PC-3 (cell line): ENCODE data around the gene TMPRSS2. TPM values are rescaled to one million over a fixed set of nuclear protein-coding genes. Genes with fewer than 3 reads are reported as not detected.

Source experiments
- ATAC-seq: fragments of 200-7000 bp; cut with Tn5 transposase; 2 replicates; pipeline ENCODE4 v1.9.1; 2020; ENCODE audit warnings: mild to moderate bottlenecking, moderate library complexity
- BruUV-seq: library from RNA; stranded (reverse); fragments of 400-500 nt; replicated peaks from 2 replicates; lab custom pipeline; 2021; lab: Mats Ljungman, UMichigan
- CTCF ChIA-PET: fragments of 300-600 bp; sonication (Branson Sonifier 250); formaldehyde crosslinking; loops from one replicate; lab custom pipeline; 2022; ENCODE audit warnings: antibody characterized with exemption; lab: Charles Lee
- POLR2A ChIA-PET: fragments of 300-600 bp; sonication (Branson Sonifier 250); formaldehyde crosslinking; loops from one replicate; lab custom pipeline; 2022; ENCODE audit warnings: antibody characterized with exemption; ENCODE audit not compliant: unreplicated experiment; lab: Charles Lee
- DNase-seq: peaks from one replicate; pipeline ENCODE4 v3.0.0-alpha.2; 2015
- H2AFZ ChIP-seq: fragments of 300-600 bp; sonication (generic); 2 replicates; pipeline ENCODE4 v1.6.0; 2016; ENCODE audit warnings: antibody characterized with exemption, low read length
- H3F3A ChIP-seq: fragments of 300-600 bp; sonication (generic); one replicate; pipeline ENCODE4 v1.6.0; 2017; ENCODE audit warnings: antibody characterized with exemption, low read length, control low read depth, mild to moderate bottlenecking; ENCODE audit not compliant: unreplicated experiment
- H3K27ac ChIP-seq: fragments of 300-600 bp; sonication (generic); 2 replicates; pipeline ENCODE4 v1.5.1; 2016; ENCODE audit warnings: mild to moderate bottlenecking, low read length
- H3K27me3 ChIP-seq: fragments of 300-600 bp; sonication (generic); 2 replicates; pipeline ENCODE4 v1.6.1; 2016; ENCODE audit warnings: low read length, mixed read lengths
- H3K36me3 ChIP-seq: fragments of 300-600 bp; sonication (generic); 2 replicates; pipeline ENCODE4 v1.6.1; 2016; ENCODE audit warnings: low read depth, mixed run types, low read length, mixed read lengths
- H3K4me1 ChIP-seq: fragments of 300-600 bp; sonication (generic); 2 replicates; pipeline ENCODE4 v1.5.1; 2016; ENCODE audit warnings: low read length; ENCODE audit not compliant: insufficient read depth
- H3K4me2 ChIP-seq: fragments of 300-600 bp; sonication (generic); 2 replicates; pipeline ENCODE4 v1.6.0; 2016; ENCODE audit warnings: low read length
- H3K4me3 ChIP-seq: fragments of 300-600 bp; sonication (generic); 2 replicates; pipeline ENCODE4 v1.5.1; 2016; ENCODE audit warnings: mild to moderate bottlenecking, low read length, mixed read lengths
- H3K79me2 ChIP-seq: fragments of 300-600 bp; sonication (generic); 2 replicates; pipeline ENCODE4 v1.6.1; 2017; ENCODE audit warnings: low read length, mixed read lengths
- H3K9ac ChIP-seq: fragments of 300-600 bp; sonication (generic); 2 replicates; pipeline ENCODE4 v1.6.0; 2016; ENCODE audit warnings: mild to moderate bottlenecking, low read length
- H3K9me2 ChIP-seq: fragments of 300-600 bp; sonication (generic); replicated peaks from 2 replicates; pipeline ENCODE4 v1.6.1; 2016; ENCODE audit warnings: mixed run types, low read length, mixed read lengths
- H3K9me3 ChIP-seq: fragments of 300-600 bp; sonication (generic); 2 replicates; pipeline ENCODE4 v1.6.1; 2016; ENCODE audit warnings: low read length, mixed read lengths
- H4K20me1 ChIP-seq: fragments of 300-600 bp; sonication (generic); 2 replicates; pipeline ENCODE4 v1.6.1; 2016; ENCODE audit warnings: low read length, mixed read lengths
- CTCF ChIP-seq: fragments of 300-600 bp; sonication (generic); conservative IDR thresholded peaks from 2 replicates; pipeline ENCODE4 v1.5.1; 2017; ENCODE audit warnings: antibody characterized with exemption, low read depth, mild to moderate bottlenecking, low read length
- EZH2 ChIP-seq: fragments of 300-600 bp; sonication (generic); IDR thresholded peaks from one replicate; pipeline ENCODE4 v1.6.1; 2017; ENCODE audit warnings: antibody characterized with exemption, mild to moderate bottlenecking, low read length; ENCODE audit not compliant: unreplicated experiment
- EZH2phosphoT487 ChIP-seq: fragments of 300-600 bp; sonication (generic); IDR thresholded peaks from 2 replicates; pipeline ENCODE4 v1.6.1; 2018; ENCODE audit warnings: mild to moderate bottlenecking, antibody characterized with exemption, low read length, borderline replicate concordance
- intact Hi-C: fragments of 100-400 bp; cut with micrococcal nuclease; formaldehyde crosslinking; loops from 2 replicates; pipeline ENCODE4 v1.9.0; 2023
- total RNA-seq: library from RNA; depleted of rRNA; stranded (reverse); fragments of >200 nt; gene quantifications from 2 replicates; pipeline ENCODE4 v1.2.3, GENCODE V29; 2014

TMPRSS2 gene
- total RNA-seq, 1 experiment from 2014 or later: 15.8 TPM

- H3K27me3 ChIP-seq: no peaks in the 10 kb centered on the region
- H2AFZ ChIP-seq: peak overlapping the region; percentile 74
- H3K4me2 ChIP-seq: peak overlapping the region; percentile 75
- H3K9me2 ChIP-seq: no peaks in the 10 kb centered on the region
- TF ChIP-seq EZH2 (no peak), EZH2phosphoT487 (no peak), CTCF (no peak)
- H3K36me3 ChIP-seq: no peaks in the 10 kb centered on the region
- no peak for DNase-seq
- intact Hi-C loops: loop anchor here (5.0 kb wide), 1 partner anchor 46 kb away; no protein-coding TSS in a partner anchor
- H3K9ac ChIP-seq: no peak overlapping the region
- H3K79me2 ChIP-seq: no peaks in the 10 kb centered on the region
- H3K4me1 ChIP-seq: peaks cover 15% of the 10 kb centered on the region
- no TSS peak for BruUV-seq
- H3K9me3 ChIP-seq: no peaks in the 10 kb centered on the region
- no peak for ATAC-seq
- peak overlapping the region; percentile 52 for H3K27ac ChIP-seq
- CTCF ChIA-PET: no interaction called here
- H3K4me3 ChIP-seq: peak overlapping the region; percentile 40; the same call in 1 of the 2 replicates
- H4K20me1 ChIP-seq: no peaks in the 10 kb centered on the region
- POLR2A ChIA-PET: no interaction called here
- no peaks in the 10 kb centered on the region for H3F3A ChIP-seq
Observed at GRCh38 chr21:41536827-41537103, 28.8 kb upstream of the TMPRSS2 start.

GRCh38 chr21:41536076-41536826 is 28.3 kb upstream of the TMPRSS2 start:
- POLR2A ChIA-PET: no interaction called here
- Histone ChIP-seq H3K9ac (0 out of 2 replicates have a peak overlapping the region, but pooled peaks have one; percentile 13), H3K4me3 (peak overlapping the region; percentile 40; the same call in 1 of the 2 replicates), H4K20me1 (no peaks in the 10 kb centered on the region), H3K9me3 (no peaks in the 10 kb centered on the region), H3K4me1 (peaks cover 15% of the 10 kb centered on the region), H2AFZ (peak overlapping the region; percentile 74), H3K4me2 (peak overlapping the region; percentile 75), H3K79me2 (no peaks in the 10 kb centered on the region), H3K27ac (peak overlapping the region; percentile 52), H3K36me3 (no peaks in the 10 kb centered on the region), H3K27me3 (no peaks in the 10 kb centered on the region), H3F3A (no peaks in the 10 kb centered on the region), H3K9me2 (no peaks in the 10 kb centered on the region)
- ATAC-seq (peak; percentile 88), DNase-seq (peak; percentile 91)
- intact Hi-C loops: loop anchor here (5.0 kb wide), 1 partner anchor 46 kb away; no protein-coding TSS in a partner anchor
- BruUV-seq: no TSS peak
- TF ChIP-seq CTCF (no peak), EZH2 (no peak), EZH2phosphoT487 (no peak)
- CTCF ChIA-PET: no interaction called here

GRCh38 chr21:41530366-41530765 is 22.4 kb upstream of the TMPRSS2 start:
- no peak overlapping the region for H3K27ac ChIP-seq
- ChIA-PET CTCF (no interaction called here), POLR2A (no interaction called here)
- ATAC-seq: no peak
- intact Hi-C loops: no loop called here
- no peak for DNase-seq
- no TSS peak for BruUV-seq
- H2AFZ ChIP-seq: no peak overlapping the region
- no peaks in the 10 kb centered on the region for H3K36me3 ChIP-seq
- H3K9me3 ChIP-seq: no peaks in the 10 kb centered on the region
- no peak for TF ChIP-seq EZH2phosphoT487
- TF ChIP-seq EZH2: no peak
- no peak for TF ChIP-seq CTCF
- no peak overlapping the region for H3K4me2 ChIP-seq
- no peak overlapping the region for H3K9ac ChIP-seq
- no peaks in the 10 kb centered on the region for H3K79me2 ChIP-seq
- H3K4me1 ChIP-seq: no peaks in the 10 kb centered on the region; the same call in 1 of the 2 replicates
- H4K20me1 ChIP-seq: no peaks in the 10 kb centered on the region
- H3K9me2 ChIP-seq: no peaks in the 10 kb centered on the region
- H3K27me3 ChIP-seq: no peaks in the 10 kb centered on the region
- no peak overlapping the region for H3K4me3 ChIP-seq
- no peaks in the 10 kb centered on the region for H3F3A ChIP-seq
